ENCODE data around the gene JAZF1. TPM values are rescaled to one million over a fixed set of nuclear protein-coding genes. Genes with fewer than 3 reads are reported as not detected.

The JAZF1 gene
- total and polyA plus RNA-seq, 2 donors (not counting 1 experiment from before 2014, with no cell fraction given), result 14.0 to 38.6 TPM

DNA sequence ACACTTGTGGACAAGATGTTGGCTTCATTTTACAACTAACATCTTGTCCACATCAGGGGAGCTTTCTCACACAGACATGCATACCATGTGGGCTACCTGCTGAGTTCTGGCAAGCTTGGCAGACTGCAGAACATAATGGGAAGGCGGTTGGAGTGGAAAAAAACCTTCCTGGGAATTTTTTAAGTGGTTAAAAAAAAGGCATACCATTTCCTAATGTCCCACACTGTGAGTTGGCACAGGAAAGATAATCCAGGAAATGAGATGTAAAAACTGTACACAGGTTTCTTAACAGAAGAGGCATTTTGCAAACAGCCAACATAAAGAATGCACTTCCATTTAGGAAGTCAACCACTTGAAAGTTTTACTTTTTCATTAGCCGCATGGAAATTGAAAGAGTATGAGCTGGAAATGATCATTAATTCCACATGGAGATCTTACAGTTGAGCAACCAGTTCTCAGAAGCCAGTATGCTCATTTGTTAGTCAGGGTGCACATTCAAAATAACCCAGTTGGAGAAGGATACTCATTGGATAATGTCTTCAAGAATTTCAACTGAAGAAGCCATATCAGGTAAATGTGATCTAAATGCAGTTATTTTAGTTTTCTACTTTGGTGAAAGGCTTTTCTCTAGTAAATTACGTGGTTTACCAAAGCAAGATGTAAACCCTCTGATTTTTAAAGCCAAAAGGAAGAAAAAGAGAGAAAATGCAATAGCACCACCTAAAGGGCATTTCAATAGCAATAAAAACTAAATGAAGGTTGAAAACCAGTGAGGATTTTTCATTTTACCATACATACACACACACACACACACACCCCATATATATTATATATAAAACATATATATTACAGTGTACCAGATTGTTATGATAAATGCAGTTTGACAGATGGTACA is 246.7 kb downstream of the JAZF1 start:
- no peak overlapping the region for H3K4me3 Mint-ChIP-seq
- intact Hi-C loops (cut with micrococcal nuclease), result no loop called here
- H3K9me3 Mint-ChIP-seq (ENCODE audit: insufficient read depth), result no peaks in the 10 kb centered on the region
- TF ChIP-seq EZH2 (IDR thresholded peaks at IDR 0.05; ENCODE audit: borderline replicate concordance, insufficient read depth, low read depth, low read length, poor library complexity, severe bottlenecking), result no peak
- TF ChIP-seq, protein P1, sequence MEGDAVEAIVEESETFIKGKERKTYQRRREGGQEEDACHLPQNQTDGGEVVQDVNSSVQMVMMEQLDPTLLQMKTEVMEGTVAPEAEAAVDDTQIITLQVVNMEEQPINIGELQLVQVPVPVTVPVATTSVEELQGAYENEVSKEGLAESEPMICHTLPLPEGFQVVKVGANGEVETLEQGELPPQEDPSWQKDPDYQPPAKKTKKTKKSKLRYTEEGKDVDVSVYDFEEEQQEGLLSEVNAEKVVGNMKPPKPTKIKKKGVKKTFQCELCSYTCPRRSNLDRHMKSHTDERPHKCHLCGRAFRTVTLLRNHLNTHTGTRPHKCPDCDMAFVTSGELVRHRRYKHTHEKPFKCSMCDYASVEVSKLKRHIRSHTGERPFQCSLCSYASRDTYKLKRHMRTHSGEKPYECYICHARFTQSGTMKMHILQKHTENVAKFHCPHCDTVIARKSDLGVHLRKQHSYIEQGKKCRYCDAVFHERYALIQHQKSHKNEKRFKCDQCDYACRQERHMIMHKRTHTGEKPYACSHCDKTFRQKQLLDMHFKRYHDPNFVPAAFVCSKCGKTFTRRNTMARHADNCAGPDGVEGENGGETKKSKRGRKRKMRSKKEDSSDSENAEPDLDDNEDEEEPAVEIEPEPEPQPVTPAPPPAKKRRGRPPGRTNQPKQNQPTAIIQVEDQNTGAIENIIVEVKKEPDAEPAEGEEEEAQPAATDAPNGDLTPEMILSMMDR (IDR thresholded peaks at IDR 0.05), result peak; percentile 53
- Histone ChIP-seq H3K9me3 (ENCODE audit: control extremely low read depth in 1 of 3, control insufficient read depth in 2 of 3, insufficient read depth in 1 of 3, low read length in 2 of 3) (no peaks in the 10 kb centered on the region), H3K79me2 (ENCODE audit: control insufficient read depth, insufficient read depth, low read length) (peaks cover 17% of the 10 kb centered on the region), H2AFZ (ENCODE audit: insufficient read depth, low read depth, low read length, poor library complexity, severe bottlenecking) (no peak overlapping the region), H3K4me3 (ENCODE audit: control extremely low read depth in 1 of 5, extremely low read depth in 1 of 5, insufficient read depth in 1 of 5, low read depth in 2 of 5, low read length in 4 of 5) (no peak overlapping the region), H3K4me2 (replicated peaks; ENCODE audit: low read depth, low read length, poor library complexity, severe bottlenecking) (no peak overlapping the region), H3K9ac (ENCODE audit: low read length) (no peak overlapping the region), H3K36me3 (replicated peaks in 1 of 2; ENCODE audit: control extremely low read depth in 1 of 2, control insufficient read depth in 1 of 2, extremely low read depth in 1 of 2, insufficient read depth in 2 of 2, low read length in 1 of 2) (peaks cover 0 to 6% of the 10 kb centered on the region in 2 experiments), H4K20me1 (ENCODE audit: control insufficient read depth, insufficient read depth, low read length, poor library complexity, severe bottlenecking) (peaks cover 48% of the 10 kb centered on the region), H3K4me1 (ENCODE audit: control insufficient read depth in 2 of 2, insufficient read depth in 2 of 2, low read length in 2 of 2) (no peaks in the 10 kb centered on the region), H3K27me3 (replicated peaks in 1 of 4; ENCODE audit: control extremely low read depth in 1 of 4, control insufficient read depth in 3 of 4, insufficient read depth in 4 of 4, low read length in 3 of 4) (no peaks in the 10 kb centered on the region), H3K27ac (ENCODE audit: low read length in 2 of 2) (no peak overlapping the region)
- POLR2A ChIA-PET, result no interaction called here
- no peaks in the 10 kb centered on the region for H3K27me3 Mint-ChIP-seq
- CTCF ChIA-PET, result interaction anchor here (0.7 to 3.8 kb wide), 6 partner anchors 13 to 738 kb away, joined by 3 to 18 read pairs (median 4); no protein-coding TSS in a partner anchor
- DNase-seq (no peak), ATAC-seq (ENCODE audit: low read depth) (no peak)
- H3K4me1 Mint-ChIP-seq, result peaks cover 3% of the 10 kb centered on the region
- no CpG with 5 or more reads among the region's 3 CpGs for WGBS (ENCODE audit: insufficient coverage)
- H3K27ac Mint-ChIP-seq, result no peak overlapping the region

DNA sequence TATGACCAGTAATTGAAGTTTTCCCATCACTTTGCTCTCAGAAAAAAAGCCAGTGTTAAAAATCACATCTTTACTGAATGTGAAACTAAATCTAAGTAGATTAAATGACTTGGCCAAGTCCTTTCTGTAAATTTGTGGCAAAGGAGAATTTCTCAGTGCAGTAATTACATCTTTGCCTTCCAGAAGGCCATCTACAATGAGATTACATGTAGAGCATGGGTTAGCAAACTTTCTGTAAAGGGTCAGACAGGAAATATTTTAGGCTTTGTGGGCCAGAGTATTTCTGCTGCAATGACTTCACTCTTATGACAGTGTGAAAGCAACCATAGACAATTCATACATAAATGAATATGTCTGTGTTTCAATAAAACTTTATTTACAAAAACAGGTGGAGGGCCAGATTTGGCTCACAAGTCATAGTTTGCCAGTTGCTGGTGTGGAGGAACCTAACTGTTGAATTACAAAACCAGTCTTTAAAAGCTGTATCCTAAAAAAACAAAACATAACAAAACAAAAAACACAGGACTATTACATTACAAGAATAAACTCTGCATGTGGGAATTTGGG is 249.6 kb downstream of the JAZF1 start:
- ChIA-PET POLR2A (no interaction called here), CTCF (no interaction called here)
- Histone ChIP-seq H3K27ac (ENCODE audit: low read length in 2 of 2) (no peak overlapping the region), H3K9me3 (ENCODE audit: control extremely low read depth in 1 of 3, control insufficient read depth in 2 of 3, insufficient read depth in 1 of 3, low read length in 2 of 3) (no peaks in the 10 kb centered on the region), H3K4me2 (replicated peaks; ENCODE audit: low read depth, low read length, poor library complexity, severe bottlenecking) (no peak overlapping the region), H3K27me3 (replicated peaks in 1 of 4; ENCODE audit: control extremely low read depth in 1 of 4, control insufficient read depth in 3 of 4, insufficient read depth in 4 of 4, low read length in 3 of 4) (no peaks in the 10 kb centered on the region), H3K4me1 (ENCODE audit: control insufficient read depth in 2 of 2, insufficient read depth in 2 of 2, low read length in 2 of 2) (peaks cover 10 to 11% of the 10 kb centered on the region in 2 donors), H2AFZ (ENCODE audit: insufficient read depth, low read depth, low read length, poor library complexity, severe bottlenecking) (no peak overlapping the region), H3K36me3 (replicated peaks in 1 of 2; ENCODE audit: control extremely low read depth in 1 of 2, control insufficient read depth in 1 of 2, extremely low read depth in 1 of 2, insufficient read depth in 2 of 2, low read length in 1 of 2) (peaks cover 0 to 6% of the 10 kb centered on the region in 2 experiments), H3K9ac (ENCODE audit: low read length) (no peak overlapping the region), H3K4me3 (ENCODE audit: control extremely low read depth in 1 of 5, extremely low read depth in 1 of 5, insufficient read depth in 1 of 5, low read depth in 2 of 5, low read length in 4 of 5) (no peak overlapping the region), H3K79me2 (ENCODE audit: control insufficient read depth, insufficient read depth, low read length) (peaks cover 14% of the 10 kb centered on the region), H4K20me1 (ENCODE audit: control insufficient read depth, insufficient read depth, low read length, poor library complexity, severe bottlenecking) (peaks cover 41% of the 10 kb centered on the region)
- no peaks in the 10 kb centered on the region for H3K27me3 Mint-ChIP-seq
- DNase-seq (no peak), ATAC-seq (ENCODE audit: low read depth) (no peak)
- no peaks in the 10 kb centered on the region for H3K9me3 Mint-ChIP-seq (ENCODE audit: insufficient read depth)
- H3K27ac Mint-ChIP-seq, result no peak overlapping the region
- peaks cover 15% of the 10 kb centered on the region for H3K4me1 Mint-ChIP-seq
- TF ChIP-seq, protein P1 (IDR thresholded peaks at IDR 0.05), result no peak
- TF ChIP-seq EZH2 (IDR thresholded peaks at IDR 0.05; ENCODE audit: borderline replicate concordance, insufficient read depth, low read depth, low read length, poor library complexity, severe bottlenecking), result no peak
- no peak overlapping the region for H3K4me3 Mint-ChIP-seq
- intact Hi-C loops (cut with micrococcal nuclease), result no loop called here

All from B cell (primary cell).